ENCODE data around the gene ZNF766. TPM values are rescaled to one million over a fixed set of nuclear protein-coding genes. Genes with fewer than 3 reads are reported as not detected.
"Not testable (repeated sequence)": the region's sequence is repeated elsewhere in the genome, so short reads cannot be mapped to it uniquely, and the experiment has no call there.

Gene ZNF766
- polyA plus RNA-seq, 1 experiment, result 4.2 TPM

GRCh38 chr19:52248241-52248640, 21.1 kb upstream of the ZNF766 start:
- TF ChIP-seq CTCF (IDR thresholded peaks at IDR 0.05; ENCODE audit: insufficient read depth, low read depth, low read length), result peak; percentile 51
- no peak for DNase-seq (ENCODE audit: low read depth)
- H3K4me3 ChIP-seq (ENCODE audit: low read depth, low read length), result no peak overlapping the region
- H3K27me3 ChIP-seq (ENCODE audit: control insufficient read depth, insufficient read depth, low read length), result no peaks in the 10 kb centered on the region
- no peaks in the 10 kb centered on the region for H3K36me3 ChIP-seq (ENCODE audit: control insufficient read depth, insufficient read depth, low read length)
- POLR2A ChIA-PET, result no interaction called here
- CTCF ChIA-PET, result interaction anchor here (0.6 to 1.4 kb wide), 7 partner anchors 11 to 501 kb away, joined by 3 to 8 read pairs (median 4); no protein-coding TSS in a partner anchor

DNA sequence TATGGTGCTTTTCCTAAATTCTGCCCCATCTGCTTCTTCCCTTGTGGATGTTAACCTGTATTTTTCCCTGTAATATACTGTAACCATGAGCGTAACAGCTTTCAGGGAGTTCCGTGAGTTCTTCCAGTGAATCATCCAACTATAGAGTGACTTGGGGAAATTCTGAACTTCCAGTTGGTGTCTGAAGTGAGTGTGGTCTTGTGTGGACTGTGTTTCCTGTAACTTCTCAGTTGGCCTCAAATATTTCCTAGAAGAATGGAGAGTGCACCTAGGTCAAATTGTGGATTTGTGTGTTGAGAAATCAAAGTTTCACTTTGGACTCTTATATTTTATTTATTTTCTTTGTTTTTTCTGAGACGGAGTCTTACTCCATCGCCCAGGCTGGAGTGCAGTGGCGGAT, 11.0 kb upstream of the ZNF766 start:
- no peak overlapping the region for H3K4me3 ChIP-seq (ENCODE audit: low read depth, low read length)
- ChIA-PET CTCF (no interaction called here), POLR2A (no interaction called here)
- TF ChIP-seq CTCF (IDR thresholded peaks at IDR 0.05; ENCODE audit: insufficient read depth, low read depth, low read length), result no peak
- no peaks in the 10 kb centered on the region for H3K27me3 ChIP-seq (ENCODE audit: control insufficient read depth, insufficient read depth, low read length)
- DNase-seq (ENCODE audit: low read depth), result no peak
- H3K36me3 ChIP-seq (ENCODE audit: control insufficient read depth, insufficient read depth, low read length), result no peaks in the 10 kb centered on the region

DNA sequence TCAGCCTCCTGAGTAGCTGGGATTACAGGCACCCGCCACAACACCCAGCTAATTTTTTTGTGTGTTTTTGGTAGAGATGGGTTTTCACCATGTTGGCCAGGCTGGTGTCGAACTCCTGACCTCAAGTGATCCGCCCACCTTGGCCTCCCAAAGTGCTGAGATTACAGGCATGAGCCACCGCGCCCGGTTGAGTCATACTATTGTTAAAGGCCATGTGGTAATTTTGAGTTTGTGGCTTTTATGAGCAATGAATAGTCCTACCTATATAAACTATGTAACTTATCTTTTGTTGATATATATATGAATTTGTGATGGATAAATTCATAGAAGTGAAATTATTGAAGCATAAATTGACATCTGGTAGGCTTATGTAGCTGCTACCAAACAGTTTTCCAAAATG, 3.8 kb upstream of the ZNF766 start:
- H3K36me3 ChIP-seq (ENCODE audit: control insufficient read depth, insufficient read depth, low read length); CTCF ChIA-PET; H3K27me3 ChIP-seq (ENCODE audit: control insufficient read depth, insufficient read depth, low read length); POLR2A ChIA-PET; H3K4me3 ChIP-seq (ENCODE audit: low read depth, low read length); DNase-seq (ENCODE audit: low read depth): not testable (repeated sequence)

DNA sequence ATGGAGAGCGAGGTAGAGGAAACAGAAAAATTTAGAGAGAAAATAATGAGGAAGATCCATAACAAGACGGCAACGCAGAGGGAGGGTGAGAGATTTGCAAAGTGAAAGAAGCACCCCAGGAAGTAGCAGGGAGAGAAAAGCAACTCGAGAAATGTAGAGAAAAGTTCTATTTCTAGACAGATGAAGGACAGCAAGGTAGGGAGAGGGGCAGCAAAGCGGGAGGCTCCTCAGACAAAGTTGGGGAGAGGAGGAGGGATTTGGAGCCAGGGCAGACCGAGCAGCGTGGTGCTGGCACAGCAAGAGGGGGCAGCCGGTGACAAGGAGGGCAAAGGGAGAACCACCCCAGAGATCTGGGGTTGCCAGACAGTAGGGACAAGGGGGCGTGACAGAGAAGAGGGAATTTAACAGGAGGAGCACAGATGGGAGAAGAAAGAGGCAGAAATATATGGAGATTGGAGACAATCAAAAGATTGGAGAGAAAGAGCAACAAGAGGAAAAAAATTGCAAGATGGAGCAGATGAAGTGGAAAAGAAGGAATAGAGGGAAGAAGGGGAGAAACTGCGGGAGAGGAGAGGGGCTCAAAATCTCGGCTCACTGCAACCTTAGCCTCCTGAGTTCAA, 989 bp downstream of the ZNF766 start:
- Histone ChIP-seq H3K36me3 (ENCODE audit: control insufficient read depth, insufficient read depth, low read length) (peaks cover 6% of the 10 kb centered on the region), H3K4me3 (ENCODE audit: low read depth, low read length) (peak overlapping the region; percentile 99), H3K27me3 (ENCODE audit: control insufficient read depth, insufficient read depth, low read length) (no peaks in the 10 kb centered on the region)
- peak; percentile 1 for DNase-seq (ENCODE audit: low read depth)
- no peak for TF ChIP-seq CTCF (IDR thresholded peaks at IDR 0.05; ENCODE audit: insufficient read depth, low read depth, low read length)
- ChIA-PET POLR2A (no interaction called here), CTCF (interaction anchor here (0.6 to 1.0 kb wide), 2 partner anchors 9 to 176 kb away, joined by 3 read pairs; no protein-coding TSS in a partner anchor)

DNA sequence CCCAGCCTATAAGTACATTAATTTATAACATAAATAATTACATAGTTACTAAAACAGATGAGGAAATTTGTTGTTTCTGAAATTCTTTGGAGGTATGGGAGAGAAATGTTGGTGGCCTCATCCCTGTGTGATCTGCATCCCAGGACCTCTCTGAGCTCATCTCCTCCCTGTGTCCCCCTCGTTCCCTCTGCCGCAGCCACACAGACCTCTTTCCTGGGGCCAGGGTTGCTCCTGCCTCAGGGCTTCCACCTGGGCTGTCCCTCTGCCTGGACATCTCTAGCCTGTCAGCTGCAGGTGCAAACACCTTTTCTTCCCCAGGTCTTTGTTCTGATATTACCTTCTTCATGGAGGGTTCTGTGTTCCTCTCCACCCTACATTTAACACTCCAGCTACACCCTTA, 3.9 kb downstream of the ZNF766 start:
- no peak overlapping the region for H3K4me3 ChIP-seq (ENCODE audit: low read depth, low read length)
- CTCF ChIA-PET, result no interaction called here
- peaks cover 6% of the 10 kb centered on the region for H3K36me3 ChIP-seq (ENCODE audit: control insufficient read depth, insufficient read depth, low read length)
- POLR2A ChIA-PET, result no interaction called here
- no peak for TF ChIP-seq CTCF (IDR thresholded peaks at IDR 0.05; ENCODE audit: insufficient read depth, low read depth, low read length)
- H3K27me3 ChIP-seq (ENCODE audit: control insufficient read depth, insufficient read depth, low read length), result no peaks in the 10 kb centered on the region
- DNase-seq (ENCODE audit: low read depth), result no peak

DNA sequence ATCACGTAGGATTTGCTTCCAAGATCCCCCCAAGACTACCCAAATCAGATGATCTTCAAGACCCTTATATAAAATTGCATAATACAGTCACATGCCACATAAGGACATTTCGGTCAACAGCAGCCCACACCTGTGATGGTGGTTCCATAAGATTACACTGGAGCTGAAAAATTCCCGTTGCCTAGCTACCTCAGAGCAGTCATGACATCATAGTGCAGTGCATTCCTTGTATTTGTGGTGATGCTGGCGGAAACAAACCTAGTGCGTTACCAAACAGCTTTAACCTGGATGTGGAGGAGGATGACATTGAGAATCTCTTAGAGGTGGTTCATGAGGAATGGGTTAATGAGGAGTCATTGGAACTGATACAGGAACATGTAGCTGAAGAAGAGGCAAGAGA, 4.8 kb downstream of the ZNF766 start:
- no peak for DNase-seq (ENCODE audit: low read depth)
- H3K36me3 ChIP-seq (ENCODE audit: control insufficient read depth, insufficient read depth, low read length), result peaks cover 6% of the 10 kb centered on the region
- ChIA-PET POLR2A (no interaction called here), CTCF (no interaction called here)
- no peaks in the 10 kb centered on the region for H3K27me3 ChIP-seq (ENCODE audit: control insufficient read depth, insufficient read depth, low read length)
- TF ChIP-seq CTCF (IDR thresholded peaks at IDR 0.05; ENCODE audit: insufficient read depth, low read depth, low read length), result no peak
- H3K4me3 ChIP-seq (ENCODE audit: low read depth, low read length), result no peak overlapping the region

Measured in BJ (cell line).